ENCODE results near the gene PHF14.

Gene PHF14

GRCh38 chr7:11168650-11169170 lies 195.0 kb downstream of the PHF14 start:
- no peaks in the 10 kb centered on the region for H3K36me3 ChIP-seq (replicated peaks)
- in situ Hi-C loops (cut with HindIII; ENCODE audit: low pct_ligation_motif_present, low sequenced_read_pairs), result no loop called here
- no peak for DNase-seq

GRCh38 chr7:11170175-11170574 lies 196.5 kb downstream of the PHF14 start:
- DNase-seq, result no peak
- no peak overlapping the region for H3K4me3 ChIP-seq (ENCODE audit: low read depth, low read length)
- H3K27me3 ChIP-seq (replicated peaks), result no peaks in the 10 kb centered on the region
- TF ChIP-seq CTCF (IDR thresholded peaks at IDR 0.05; ENCODE audit: low read depth, low read length, missing control alignments), result no peak
- no peak overlapping the region for H3K27ac ChIP-seq
- no peaks in the 10 kb centered on the region for H3K36me3 ChIP-seq (replicated peaks)
- in situ Hi-C loops (cut with HindIII; ENCODE audit: low pct_ligation_motif_present, low sequenced_read_pairs), result no loop called here

More at GRCh38 chr7:11168650-11169170, 195.0 kb downstream of the PHF14 start:
- H3K27ac ChIP-seq, result no peak overlapping the region
- no peaks in the 10 kb centered on the region for H3K27me3 ChIP-seq (replicated peaks)
- TF ChIP-seq CTCF (IDR thresholded peaks at IDR 0.05; ENCODE audit: low read depth, low read length, missing control alignments), result no peak
- no peak overlapping the region for H3K4me3 ChIP-seq (ENCODE audit: low read depth, low read length)

GRCh38 chr7:11170863-11171568 lies 197.3 kb downstream of the PHF14 start:
- H3K27ac ChIP-seq, result no peak overlapping the region
- no peak for TF ChIP-seq CTCF (IDR thresholded peaks at IDR 0.05; ENCODE audit: low read depth, low read length, missing control alignments)
- no peak for DNase-seq
- H3K27me3 ChIP-seq (replicated peaks), result no peaks in the 10 kb centered on the region
- in situ Hi-C loops (cut with HindIII; ENCODE audit: low pct_ligation_motif_present, low sequenced_read_pairs), result no loop called here
- H3K4me3 ChIP-seq (ENCODE audit: low read depth, low read length), result no peak overlapping the region
- H3K36me3 ChIP-seq (replicated peaks), result no peaks in the 10 kb centered on the region

- Histone ChIP-seq H3K27ac (no peak overlapping the region), H3K27me3 (replicated peaks) (no peaks in the 10 kb centered on the region), H3K4me3 (ENCODE audit: low read depth, low read length) (no peak overlapping the region), H3K36me3 (replicated peaks) (no peaks in the 10 kb centered on the region)
- no peak for DNase-seq
- in situ Hi-C loops (cut with HindIII; ENCODE audit: low pct_ligation_motif_present, low sequenced_read_pairs), result no loop called here
- no peak for TF ChIP-seq CTCF (IDR thresholded peaks at IDR 0.05; ENCODE audit: low read depth, low read length, missing control alignments)
Observed at GRCh38 chr7:11171569-11172192, 198.0 kb downstream of the PHF14 start.

GRCh38 chr7:11172835-11173234 lies 199.2 kb downstream of the PHF14 start:
- H3K27ac ChIP-seq, result no peak overlapping the region
- no peaks in the 10 kb centered on the region for H3K27me3 ChIP-seq (replicated peaks)
- in situ Hi-C loops (cut with HindIII; ENCODE audit: low pct_ligation_motif_present, low sequenced_read_pairs), result no loop called here
- H3K36me3 ChIP-seq (replicated peaks), result no peaks in the 10 kb centered on the region
- no peak for DNase-seq
- no peak overlapping the region for H3K4me3 ChIP-seq (ENCODE audit: low read depth, low read length)
- no peak for TF ChIP-seq CTCF (IDR thresholded peaks at IDR 0.05; ENCODE audit: low read depth, low read length, missing control alignments)

Data from brain microvascular endothelial cell (primary cell).